Uterus (tissue), 4 donors: ENCODE data around the gene YIPF5. TPM values are rescaled to one million over a fixed set of nuclear protein-coding genes. Genes with fewer than 3 reads are reported as not detected.

Source experiments
- DNase-seq, 2 donors: peaks; one replicate each; pipeline ENCODE4 v3.0.0-alpha.2; 2019 to 2020
- H3K27ac ChIP-seq, 2 donors: fragments of 200-600 bp; sonication (generic); 1 replicate in 1 of 2; 2 replicates in 1 of 2; pipeline ENCODE4 v1.5.1; 2016 to 2018
- H3K27me3 ChIP-seq, 2 donors: fragments of 200-600 bp; sonication (generic); one replicate each; pipeline ENCODE4 v1.5.1; 2018 to 2019; ENCODE audit warnings: control low read depth in 1 of 2
- H3K36me3 ChIP-seq, 2 donors: fragments of 200-600 bp; sonication (generic); one replicate each; pipeline ENCODE4 v1.5.1; 2019; ENCODE audit warnings: control low read depth in 1 of 2
- H3K4me1 ChIP-seq, 2 donors: fragments of 200-600 bp; sonication (generic); one replicate each; pipeline ENCODE4 v1.5.1; 2018 to 2019; ENCODE audit warnings: control low read depth in 1 of 2
- H3K4me3 ChIP-seq, 2 donors: fragments of 200-600 bp; sonication (generic); 1 replicate in 1 of 2; 2 replicates in 1 of 2; pipeline ENCODE4 v1.5.1; 2018 to 2019; ENCODE audit warnings: mild to moderate bottlenecking in 1 of 2
- H3K9me3 ChIP-seq, 2 donors: fragments of 200-600 bp; sonication (generic); one replicate each; pipeline ENCODE4 v1.5.1; 2019; ENCODE audit warnings: control low read depth in 1 of 2
- POLR2A ChIP-seq, 2 donors: fragments of 450-650 bp; IDR thresholded peaks; one replicate each; pipeline ENCODE4 v1.6.1; 2016; ENCODE audit warnings: antibody characterized with exemption in 2 of 2, mild to moderate bottlenecking in 1 of 2, moderate library complexity in 1 of 2
- intact Hi-C: fragments of 100-400 bp; cut with DNase I; formaldehyde crosslinking; loops from one replicate; pipeline ENCODE4 v1.15.1; 2023; ENCODE audit warnings: low total_unique reads
- total RNA-seq, 4 donors: library from RNA; depleted of rRNA in 3 of 4; stranded (reverse); fragments of >200 nt in 3 of 4; gene quantifications; one replicate each; pipeline versions ENCODE4 v1.1.0 to v1.2.4, GENCODE V29; 2014 to 2023
- TF ChIP-seq, protein P1 (sequence below), 4 experiments: fragments of 200-600 bp in 2 of 4; fragments of 450-650 bp in 2 of 4; sonication (generic) in 2 of 4; IDR thresholded peaks; one replicate each; pipeline ENCODE4 v1.5.1; 2016 to 2019; ENCODE audit warnings: antibody characterized with exemption in 4 of 4, mild to moderate bottlenecking in 2 of 4, moderate library complexity in 1 of 4
- donor health status: DM: yes; HTN: yes; CAD: no.

YIPF5 gene
- total RNA-seq, 4 donors from 2014 or later = 33.5 to 164 (median 86.3) TPM

- no peaks in the 10 kb centered on the region for H3K36me3 ChIP-seq
- DNase-seq = no peak
- H3K9me3 ChIP-seq = no peaks in the 10 kb centered on the region
- H3K4me3 ChIP-seq = no peak overlapping the region
- H3K4me1 ChIP-seq = no peaks in the 10 kb centered on the region
- intact Hi-C loops = no loop called here
- no peaks in the 10 kb centered on the region for H3K27me3 ChIP-seq
- TF ChIP-seq, protein P1, sequence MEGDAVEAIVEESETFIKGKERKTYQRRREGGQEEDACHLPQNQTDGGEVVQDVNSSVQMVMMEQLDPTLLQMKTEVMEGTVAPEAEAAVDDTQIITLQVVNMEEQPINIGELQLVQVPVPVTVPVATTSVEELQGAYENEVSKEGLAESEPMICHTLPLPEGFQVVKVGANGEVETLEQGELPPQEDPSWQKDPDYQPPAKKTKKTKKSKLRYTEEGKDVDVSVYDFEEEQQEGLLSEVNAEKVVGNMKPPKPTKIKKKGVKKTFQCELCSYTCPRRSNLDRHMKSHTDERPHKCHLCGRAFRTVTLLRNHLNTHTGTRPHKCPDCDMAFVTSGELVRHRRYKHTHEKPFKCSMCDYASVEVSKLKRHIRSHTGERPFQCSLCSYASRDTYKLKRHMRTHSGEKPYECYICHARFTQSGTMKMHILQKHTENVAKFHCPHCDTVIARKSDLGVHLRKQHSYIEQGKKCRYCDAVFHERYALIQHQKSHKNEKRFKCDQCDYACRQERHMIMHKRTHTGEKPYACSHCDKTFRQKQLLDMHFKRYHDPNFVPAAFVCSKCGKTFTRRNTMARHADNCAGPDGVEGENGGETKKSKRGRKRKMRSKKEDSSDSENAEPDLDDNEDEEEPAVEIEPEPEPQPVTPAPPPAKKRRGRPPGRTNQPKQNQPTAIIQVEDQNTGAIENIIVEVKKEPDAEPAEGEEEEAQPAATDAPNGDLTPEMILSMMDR (IDR thresholded peaks at IDR 0.05) = no peak
- TF ChIP-seq POLR2A (IDR thresholded peaks at IDR 0.05) = no peak
- no peak overlapping the region for H3K27ac ChIP-seq
These were observed 28.9 kb downstream of the YIPF5 start for GRCh38 chr5:144141585-144141984.

DNA sequence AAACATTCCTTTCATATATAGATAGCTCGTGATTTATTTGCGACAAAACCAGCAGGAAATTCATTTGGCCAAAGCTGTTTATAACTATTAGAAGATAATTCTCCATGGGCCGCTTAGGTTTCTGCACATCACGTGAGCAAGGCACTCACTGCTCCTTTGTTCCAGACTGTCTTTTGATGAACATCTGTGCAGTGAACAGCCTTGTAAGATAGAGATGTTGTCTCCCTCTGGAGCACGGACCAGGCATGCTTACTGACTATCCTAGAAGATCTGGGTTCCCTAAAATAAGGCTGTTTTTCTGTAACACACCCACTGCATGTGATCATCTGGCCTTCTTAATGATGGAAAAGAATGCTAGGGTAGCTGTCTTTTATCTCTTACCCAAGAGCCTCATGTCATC lies 30.9 kb downstream of the YIPF5 start:
- intact Hi-C loops = no loop called here
- TF ChIP-seq, protein P1 (IDR thresholded peaks at IDR 0.05) = peak in 2 of 4 experiments; percentile 6 to 9
- no peak for TF ChIP-seq POLR2A (IDR thresholded peaks at IDR 0.05)

GRCh38 chr5:144135113-144135762 lies 35.2 kb downstream of the YIPF5 start:
- H3K4me3 ChIP-seq = no peak overlapping the region
- TF ChIP-seq POLR2A (IDR thresholded peaks at IDR 0.05) = no peak
- TF ChIP-seq, protein P1 (IDR thresholded peaks at IDR 0.05) = no peak
- H3K27me3 ChIP-seq = no peaks in the 10 kb centered on the region
- H3K36me3 ChIP-seq = no peaks in the 10 kb centered on the region
- DNase-seq = no peak
- H3K27ac ChIP-seq = no peak overlapping the region
- intact Hi-C loops = no loop called here
- no peaks in the 10 kb centered on the region for H3K4me1 ChIP-seq
- H3K9me3 ChIP-seq = no peaks in the 10 kb centered on the region

More for the DNA sequence above, 30.9 kb downstream of the YIPF5 start:
- DNase-seq = no peak
- Histone ChIP-seq H3K27me3 (no peaks in the 10 kb centered on the region), H3K27ac (peak overlapping the region in 1 of 2 donors; percentile 35), H3K9me3 (no peaks in the 10 kb centered on the region), H3K4me3 (no peak overlapping the region), H3K36me3 (no peaks in the 10 kb centered on the region), H3K4me1 (no peaks in the 10 kb centered on the region)

DNA sequence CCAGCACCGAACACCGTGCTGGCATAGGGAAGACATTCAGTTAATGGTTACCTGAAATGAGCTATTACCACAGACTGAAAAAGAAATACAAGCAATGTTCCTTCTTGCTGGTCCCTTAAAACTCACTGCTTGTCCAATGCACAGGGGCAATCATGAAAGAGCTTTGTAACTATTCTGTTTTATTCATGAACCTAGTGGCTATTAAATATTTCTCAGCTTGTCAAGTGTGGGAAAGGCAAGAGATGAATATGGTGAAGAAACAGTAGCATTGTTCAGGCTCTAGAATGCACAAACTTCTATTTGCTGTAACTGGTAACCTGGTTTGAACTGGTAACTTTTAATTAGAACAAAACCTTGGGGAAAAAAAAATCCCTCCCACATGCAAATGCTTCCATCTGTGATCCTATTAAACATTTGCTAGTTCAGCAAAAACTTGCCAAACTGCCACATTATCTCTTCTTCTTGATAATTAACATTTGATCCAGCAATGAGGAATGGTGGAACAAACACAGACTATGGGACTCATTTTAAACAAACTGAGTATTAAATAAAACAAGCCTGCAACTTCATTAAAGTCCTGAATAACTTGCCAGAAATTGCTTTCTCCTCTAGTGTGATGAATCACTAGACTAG lies 36.1 kb downstream of the YIPF5 start:
- H3K27me3 ChIP-seq = no peaks in the 10 kb centered on the region
- intact Hi-C loops = no loop called here

More for the DNA sequence above, 36.1 kb downstream of the YIPF5 start:
- Histone ChIP-seq H3K36me3 (no peaks in the 10 kb centered on the region), H3K4me1 (no peaks in the 10 kb centered on the region), H3K27ac (no peak overlapping the region), H3K9me3 (no peaks in the 10 kb centered on the region), H3K4me3 (no peak overlapping the region)
- DNase-seq = no peak
- TF ChIP-seq, protein P1 (IDR thresholded peaks at IDR 0.05) = no peak
- no peak for TF ChIP-seq POLR2A (IDR thresholded peaks at IDR 0.05)
